HG03354 (cell line): Measurements from ENCODE around the gene NFKBIZ.
"Not testable (repeated sequence)": the region's sequence is repeated elsewhere in the genome, so short reads cannot be mapped to it uniquely, and the experiment has no call there.

Source experiments
- ATAC-seq: cut with Tn5 transposase; IDR thresholded peaks from one replicate; pipeline ENCODE4 v1.9.1; 2021; ENCODE audit warnings: mild to moderate bottlenecking; ENCODE audit not compliant: unreplicated experiment, poor library complexity, severe bottlenecking

The NFKBIZ gene

DNA sequence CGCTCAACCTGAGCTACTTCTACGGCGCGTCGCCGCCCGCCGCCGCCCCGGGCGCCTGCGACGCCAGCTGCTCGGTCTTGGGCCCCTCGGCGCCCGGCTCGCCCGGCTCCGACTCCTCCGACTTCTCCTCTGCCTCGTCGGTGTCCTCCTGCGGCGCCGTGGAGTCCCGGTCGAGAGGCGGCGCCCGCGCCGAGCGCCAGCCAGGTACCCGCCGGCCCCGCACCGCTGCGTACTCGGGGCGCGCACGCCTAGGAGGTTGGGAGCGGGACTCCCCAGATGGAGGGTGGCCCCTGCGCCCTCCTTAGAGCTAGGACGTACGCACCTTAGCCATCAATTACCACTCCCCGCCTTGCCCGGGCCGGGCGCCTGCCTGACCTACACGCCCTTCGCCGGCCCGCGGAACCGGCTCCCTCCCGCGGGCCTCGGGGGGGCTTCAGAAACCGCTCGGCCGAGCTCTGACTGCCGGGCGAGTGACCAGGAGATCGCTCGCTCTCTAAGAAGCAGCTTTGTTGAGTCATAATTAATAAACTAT lies 466 bp downstream of the NFKBIZ start:
- ATAC-seq, result peak; percentile 31

- peak; percentile 22 for ATAC-seq
Observed at GRCh38 chr3:101850246-101851051, 1.1 kb downstream of the NFKBIZ start.

DNA sequence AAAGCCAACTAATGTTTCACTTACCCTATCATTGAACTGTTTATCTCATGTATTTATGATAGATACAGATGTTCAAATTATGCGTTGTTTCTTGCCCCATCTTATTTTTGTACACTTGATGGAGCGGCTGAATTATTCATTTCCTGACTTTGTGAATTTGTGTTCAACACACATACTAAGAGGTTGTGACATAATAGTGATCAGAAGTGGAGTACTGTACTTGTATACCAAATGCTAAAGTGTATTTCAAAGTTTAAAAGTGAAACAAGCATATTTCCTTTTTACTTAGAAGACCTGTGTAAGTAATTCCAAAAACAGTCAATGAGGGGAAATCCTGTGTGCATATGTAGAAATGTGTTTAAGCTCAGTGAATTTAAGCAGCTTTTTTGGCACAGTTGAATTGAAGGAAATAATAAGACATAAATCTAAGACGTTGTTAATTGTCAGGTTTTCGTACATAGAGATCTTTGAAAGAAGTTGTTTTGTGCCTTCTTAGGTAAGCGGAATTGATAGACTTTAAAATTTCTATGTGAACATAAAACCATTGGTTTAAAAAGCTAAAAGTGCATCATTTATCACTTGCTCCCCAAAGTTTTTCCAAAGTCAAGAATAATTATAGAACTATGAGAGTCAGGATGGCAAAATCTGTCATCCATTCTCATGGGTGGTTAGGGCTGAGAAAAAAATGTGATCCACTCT lies 1.9 kb downstream of the NFKBIZ start:
- ATAC-seq, result no peak

- no peak for ATAC-seq
Observed at GRCh38 chr3:101851850-101852714, 2.8 kb downstream of the NFKBIZ start.

DNA sequence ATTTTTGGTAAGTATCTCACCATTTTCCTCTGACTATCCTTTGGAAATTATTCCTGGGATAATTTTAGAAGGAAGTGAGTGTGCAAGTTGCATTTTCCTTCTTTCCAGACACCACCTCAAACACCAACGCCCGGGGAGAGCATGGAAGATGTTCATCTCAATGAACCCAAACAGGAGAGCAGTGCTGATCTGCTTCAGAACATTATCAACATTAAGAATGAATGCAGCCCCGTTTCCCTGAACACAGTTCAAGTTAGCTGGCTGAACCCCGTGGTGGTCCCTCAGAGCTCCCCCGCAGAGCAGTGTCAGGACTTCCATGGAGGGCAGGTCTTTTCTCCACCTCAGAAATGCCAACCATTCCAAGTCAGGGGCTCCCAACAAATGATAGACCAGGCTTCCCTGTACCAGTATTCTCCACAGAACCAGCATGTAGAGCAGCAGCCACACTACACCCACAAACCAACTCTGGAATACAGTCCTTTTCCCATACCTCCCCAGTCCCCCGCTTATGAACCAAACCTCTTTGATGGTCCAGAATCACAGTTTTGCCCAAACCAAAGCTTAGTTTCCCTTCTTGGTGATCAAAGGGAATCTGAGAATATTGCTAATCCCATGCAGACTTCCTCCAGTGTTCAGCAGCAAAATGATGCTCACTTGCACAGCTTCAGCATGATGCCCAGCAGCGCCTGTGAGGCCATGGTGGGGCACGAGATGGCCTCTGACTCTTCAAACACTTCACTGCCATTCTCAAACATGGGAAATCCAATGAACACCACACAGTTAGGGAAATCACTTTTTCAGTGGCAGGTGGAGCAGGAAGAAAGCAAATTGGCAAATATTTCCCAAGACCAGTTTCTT lies 3.9 kb downstream of the NFKBIZ start:
- ATAC-seq, result no peak

DNA sequence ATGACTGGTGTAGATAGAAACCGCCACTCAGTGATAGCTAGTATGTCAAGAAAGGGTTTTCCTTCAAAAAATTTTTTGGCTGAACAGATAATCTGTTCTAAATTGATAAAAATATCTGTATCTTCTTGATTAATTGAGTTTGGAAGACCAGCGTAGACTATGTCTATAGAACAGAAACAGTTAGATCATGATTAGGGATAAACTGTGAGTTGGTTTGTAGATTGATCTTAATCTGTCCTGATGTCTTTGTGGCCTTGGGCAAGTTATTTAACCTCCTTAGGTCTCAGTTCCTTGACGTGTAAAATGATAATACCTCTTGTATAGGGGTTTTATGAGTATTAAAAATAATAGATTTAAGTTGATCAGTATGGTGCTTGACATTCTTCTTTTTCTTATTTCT lies 4.7 kb downstream of the NFKBIZ start:
- ATAC-seq, result no peak

- ATAC-seq, result no peak
Observed at GRCh38 chr3:101854608-101855304, 5.4 kb downstream of the NFKBIZ start.

DNA sequence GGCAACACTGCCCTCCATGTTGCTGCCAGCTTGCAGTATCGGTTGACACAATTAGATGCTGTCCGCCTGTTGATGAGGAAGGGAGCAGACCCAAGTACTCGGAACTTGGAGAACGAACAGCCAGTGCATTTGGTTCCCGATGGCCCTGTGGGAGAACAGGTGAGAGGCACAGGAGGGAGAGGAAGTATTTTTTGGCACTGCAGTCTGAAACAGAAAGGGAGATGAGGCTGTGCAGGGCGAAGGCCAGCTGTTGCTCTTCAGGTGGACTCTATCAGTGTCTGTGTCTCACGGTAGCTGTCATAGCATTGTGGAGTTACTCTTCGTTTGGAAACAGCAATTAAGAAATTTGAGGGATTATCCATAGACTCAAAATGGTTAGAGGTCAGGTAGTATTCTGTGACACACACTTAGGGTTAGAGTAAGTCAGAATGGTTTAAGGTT lies 8.0 kb downstream of the NFKBIZ start:
- no peak for ATAC-seq

- ATAC-seq, result no peak
Observed at GRCh38 chr3:101858464-101859030, 9.2 kb downstream of the NFKBIZ start.

GRCh38 chr3:101859882-101860448 lies 10.7 kb downstream of the NFKBIZ start:
- ATAC-seq, result no peak

DNA sequence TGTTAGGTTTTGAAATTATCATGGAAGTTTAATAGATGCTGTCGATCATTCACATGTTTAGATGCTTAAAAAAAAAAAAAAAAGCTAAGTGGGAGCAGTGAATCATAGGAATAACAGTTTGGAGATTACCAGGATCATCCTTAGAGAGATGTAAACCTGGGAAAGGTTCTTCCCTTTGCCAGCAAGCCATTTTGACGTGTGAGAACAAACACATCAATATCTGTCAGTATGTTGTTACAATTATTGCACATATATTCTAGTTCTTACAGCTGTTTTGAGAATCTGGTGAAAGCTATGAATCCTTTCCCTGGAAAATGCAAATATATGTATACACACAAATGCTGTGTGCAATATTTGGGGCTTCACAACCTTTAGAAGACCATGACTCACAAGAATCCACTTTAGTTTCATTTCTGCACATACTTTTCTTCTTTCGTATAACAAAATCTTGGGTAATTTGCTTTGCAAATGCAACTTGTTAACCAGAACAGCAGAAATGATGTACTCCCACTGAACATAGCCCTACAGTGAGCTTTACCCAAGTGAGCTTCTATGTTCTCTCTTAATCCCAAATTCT lies 12.0 kb downstream of the NFKBIZ start:
- ATAC-seq, result peak; percentile 51

GRCh38 chr3:101861789-101862415 lies 12.6 kb downstream of the NFKBIZ start:
- peak; percentile 6 for ATAC-seq

- no peak for ATAC-seq
Observed at GRCh38 chr3:101862416-101863165, 13.3 kb downstream of the NFKBIZ start.

DNA sequence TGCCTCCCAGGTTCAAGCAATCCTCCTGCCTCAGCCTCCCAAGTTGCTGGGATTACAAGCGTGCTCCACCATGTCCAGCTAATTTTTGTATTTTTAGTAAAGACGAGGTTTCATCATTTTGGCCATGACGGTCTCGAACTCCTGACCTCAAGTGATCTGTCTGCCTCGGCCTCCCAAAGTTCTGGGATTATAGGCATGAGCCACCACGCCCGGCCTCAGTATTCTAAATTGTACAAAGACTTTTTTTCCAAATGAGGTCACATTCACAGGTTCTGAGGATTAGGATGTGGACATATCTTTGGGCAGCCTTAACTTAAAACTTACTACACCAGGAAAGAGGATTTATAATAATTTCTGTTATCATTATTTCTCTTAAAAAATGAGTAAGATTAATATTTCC lies 15.6 kb downstream of the NFKBIZ start:
- not testable (repeated sequence) for ATAC-seq

- peak; percentile 35 for ATAC-seq
Observed at GRCh38 chr3:101865751-101866509, 16.6 kb downstream of the NFKBIZ start.

DNA sequence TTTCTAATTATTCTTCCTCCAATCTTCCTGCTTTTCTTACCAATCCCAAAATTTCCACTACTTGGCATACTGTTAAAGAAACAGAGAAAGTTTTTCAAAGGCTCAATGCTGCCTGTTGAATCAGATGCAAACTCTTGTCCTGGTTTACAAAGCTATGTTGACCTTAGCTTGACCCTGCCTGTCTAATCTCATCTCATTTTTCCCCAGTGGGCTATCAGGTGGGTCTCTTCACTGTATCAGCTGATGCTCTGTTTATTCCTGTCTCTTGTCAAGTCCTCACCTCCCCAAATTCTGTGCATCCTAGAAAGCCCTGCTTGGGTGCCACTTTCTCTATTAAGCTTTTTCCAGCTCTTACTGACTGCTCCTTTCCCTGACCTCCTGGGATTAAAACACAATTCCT lies 18.2 kb downstream of the NFKBIZ start:
- no peak for ATAC-seq
